GM19099 (cell line): ENCODE measurements around the gene ZBTB7C.

Experiments used
- POLR2A ChIP-seq: IDR thresholded peaks from 3 replicates; pipeline ENCODE4 v1.6.1; 2011; ENCODE audit warnings: low read depth; ENCODE audit not compliant: insufficient read length; ENCODE audit errors: extremely low read depth

ZBTB7C gene

GRCh38 chr18:48179001-48179400 is 230.2 kb downstream of the ZBTB7C start:
- TF ChIP-seq POLR2A, result no peak

- no peak for TF ChIP-seq POLR2A
These were observed 232.3 kb downstream of the ZBTB7C start for GRCh38 chr18:48176909-48177308.

- TF ChIP-seq POLR2A, result no peak
These were observed 235.6 kb downstream of the ZBTB7C start for GRCh38 chr18:48173557-48173956.

- no peak for TF ChIP-seq POLR2A
These were observed 236.8 kb downstream of the ZBTB7C start for GRCh38 chr18:48172226-48173006.

GRCh38 chr18:48171490-48172188 is 237.5 kb downstream of the ZBTB7C start:
- TF ChIP-seq POLR2A, result no peak

GRCh38 chr18:48170651-48171050 is 238.5 kb downstream of the ZBTB7C start:
- TF ChIP-seq POLR2A, result no peak

GRCh38 chr18:48168861-48169260 is 240.3 kb downstream of the ZBTB7C start:
- TF ChIP-seq POLR2A, result no peak

- no peak for TF ChIP-seq POLR2A
These were observed 241.3 kb downstream of the ZBTB7C start for GRCh38 chr18:48167897-48168253.

- TF ChIP-seq POLR2A, result no peak
These were observed 242.8 kb downstream of the ZBTB7C start for GRCh38 chr18:48166336-48166875.

GRCh38 chr18:48165111-48165866 is 243.9 kb downstream of the ZBTB7C start:
- no peak for TF ChIP-seq POLR2A

GRCh38 chr18:48164701-48165100 is 244.5 kb downstream of the ZBTB7C start:
- TF ChIP-seq POLR2A, result no peak

- TF ChIP-seq POLR2A, result no peak
These were observed 245.1 kb downstream of the ZBTB7C start for GRCh38 chr18:48164116-48164515.

GRCh38 chr18:48163738-48164115 is 245.5 kb downstream of the ZBTB7C start:
- TF ChIP-seq POLR2A, result no peak

- no peak for TF ChIP-seq POLR2A
These were observed 246.0 kb downstream of the ZBTB7C start for GRCh38 chr18:48162956-48163737.

- TF ChIP-seq POLR2A, result no peak
These were observed 247.1 kb downstream of the ZBTB7C start for GRCh38 chr18:48161911-48162698.
